Spleen (tissue), 11 donors: ENCODE results near the gene SPNS2. TPM values are rescaled to one million over a fixed set of nuclear protein-coding genes. Genes with fewer than 3 reads are reported as not detected.

Source experiments
- DNase-seq: peaks from one replicate; pipeline ENCODE4 v3.0.0-alpha.2; 2020
- H3K27ac ChIP-seq, 8 donors: fragments of 200-600 bp; sonication (generic) in 7 of 8; 1 replicate in 4 of 8; 2 replicates in 4 of 8; pipeline versions ENCODE4 v1.5.0 to v1.8.0; 2016 to 2021; ENCODE audit warnings: inconsistent platforms in 4 of 8, mild to moderate bottlenecking in 4 of 8, moderate library complexity in 1 of 8
- H3K27me3 ChIP-seq, 7 donors: fragments of 200-600 bp; sonication (generic) in 6 of 7; replicated peaks in 1 of 7; 1 replicate in 4 of 7; 2 replicates in 3 of 7; pipeline versions ENCODE4 v1.5.0 to v1.8.0; 2016 to 2021; ENCODE audit warnings: inconsistent platforms in 3 of 7, mild to moderate bottlenecking in 1 of 7
- H3K36me3 ChIP-seq, 6 donors: fragments of 200-600 bp; sonication (generic) in 5 of 6; 1 replicate in 4 of 6; 2 replicates in 2 of 6; pipeline versions ENCODE4 v1.5.0 to v1.8.0; 2016 to 2021; ENCODE audit warnings: inconsistent platforms in 2 of 6
- H3K4me1 ChIP-seq, 6 donors: fragments of 200-600 bp; sonication (generic) in 5 of 6; 1 replicate in 3 of 6; 2 replicates in 3 of 6; pipeline versions ENCODE4 v1.5.0 to v1.8.0; 2016 to 2021; ENCODE audit warnings: inconsistent platforms in 3 of 6
- H3K4me3 ChIP-seq, 8 donors: fragments of 200-600 bp; sonication (generic) in 7 of 8; 1 replicate in 4 of 8; 2 replicates in 4 of 8; pipeline versions ENCODE4 v1.5.0 to v1.8.0; 2016 to 2021; ENCODE audit warnings: inconsistent platforms in 4 of 8, mild to moderate bottlenecking in 4 of 8, moderate library complexity in 2 of 8
- H3K9me3 ChIP-seq, 8 donors: fragments of 200-600 bp; sonication (generic) in 7 of 8; 1 replicate in 4 of 8; 2 replicates in 4 of 8; pipeline versions ENCODE4 v1.5.0 to v1.8.0; 2016 to 2021; ENCODE audit warnings: inconsistent platforms in 4 of 8
- CTCF ChIP-seq, 11 experiments: fragments of 200-600 bp in 7 of 11; fragments of 450-650 bp in 4 of 11; sonication (generic) in 4 of 11; IDR thresholded peaks in 8 of 11; conservative IDR thresholded peaks in 3 of 11; 1 replicate in 7 of 11; 2 replicates in 4 of 11; pipeline versions ENCODE4 v1.4.0 to v1.8.0; 2016 to 2021; ENCODE audit warnings: antibody characterized with exemption in 11 of 11, inconsistent platforms in 4 of 11, mild to moderate bottlenecking in 1 of 11
- POLR2A ChIP-seq, 3 donors: fragments of 450-650 bp; IDR thresholded peaks; one replicate each; pipeline ENCODE4 v1.5.1; 2017; ENCODE audit warnings: antibody characterized with exemption in 3 of 3, mild to moderate bottlenecking in 1 of 3
- POLR2AphosphoS5 ChIP-seq, 3 donors: sonication (generic); formaldehyde crosslinking; IDR thresholded peaks; one replicate each; pipeline ENCODE4 v1.5.1; 2017; ENCODE audit warnings: antibody characterized with exemption in 3 of 3
- WGBS, 5 donors: extraction: QIAGEN DNeasy Blood & Tissue Kit in 3 of 5; methylation state at CpG; one replicate each; pipeline versions ENCODE4 v1.1.5 to v1.1.7; 2013 to 2018; 5-methylcytosine and 5-hydroxymethylcytosine counted together
- intact Hi-C: fragments of 100-400 bp; cut with DNase I; formaldehyde crosslinking; loops from one replicate; pipeline ENCODE4 v1.15.0; 2023; ENCODE audit warnings: low total_unique reads
- polyA plus RNA-seq, 3 donors: library from polyadenylated mRNA; stranded (reverse); fragments of 200-250 nt; gene quantifications; one replicate each; pipeline ENCODE4 v1.2.1, GENCODE V29; 2013
- total RNA-seq, 7 donors: library from RNA; depleted of rRNA in 3 of 7; stranded (reverse); fragments of >200 nt in 3 of 7; fragmentation: NEBNext Ultra II Directional in 4 of 7; extraction: Animal tissue kit (Norgen Biotek cat#: 25700) in 4 of 7; gene quantifications; one replicate each; pipeline versions ENCODE4 v1.1.0 to v1.2.1, GENCODE V29; 2016 to 2021
- donor health status: healthy with polysubstance abuse.
- donor health status: DM: no; HTN: no; CAD: no; lungs with moderate emphysema.
- donor health status: DM: no; HTN: no; CAD: no.
- donor health status: Bipolar disorder and iron deficiency.
- donor health status: healthy.
- donor health status: DM: no; HTN: no; CAD: no.
- donor health status: DM: yes; HTN: yes; CAD: no.

Gene SPNS2
- total and polyA plus RNA-seq, 10 donors, result 8.1 to 53.5 (median 22.9) TPM

GRCh38 chr17:4487820-4488716, 10.6 kb upstream of the SPNS2 start:
- H3K27me3 ChIP-seq, result no peaks in the 10 kb centered on the region
- no peaks in the 10 kb centered on the region for H3K9me3 ChIP-seq
- TF ChIP-seq POLR2AphosphoS5 (IDR thresholded peaks at IDR 0.05) (no peak), POLR2A (IDR thresholded peaks at IDR 0.05) (no peak), CTCF (IDR thresholded peaks at IDR 0.05 in 8 of 11, conservative IDR thresholded peaks at IDR 0.05 in 3 of 11) (no peak)
- H3K36me3 ChIP-seq, result no peaks in the 10 kb centered on the region
- H3K4me3 ChIP-seq, result no peak overlapping the region
- no peak for DNase-seq
- H3K27ac ChIP-seq, result peak overlapping the region in 3 of 8 donors; percentile 13 to 33 (median 25)
- WGBS, 5 donors, result 60 to 78% (median 67%) methylated on average over 12 to 24 of the region's 24 CpGs
- intact Hi-C loops, result no loop called here
- H3K4me1 ChIP-seq, result peaks cover 11 to 79% (median 38%) of the 10 kb centered on the region in 6 donors

- H3K27ac ChIP-seq, result no peak overlapping the region
- no peak overlapping the region for H3K4me3 ChIP-seq
- WGBS, 5 donors, result 83 to 93% (median 88%) methylated on average over 10 to 15 of the region's 15 CpGs
- no peak for DNase-seq
- no peaks in the 10 kb centered on the region for H3K36me3 ChIP-seq
- TF ChIP-seq POLR2AphosphoS5 (IDR thresholded peaks at IDR 0.05) (no peak), POLR2A (IDR thresholded peaks at IDR 0.05) (no peak), CTCF (IDR thresholded peaks at IDR 0.05 in 8 of 11, conservative IDR thresholded peaks at IDR 0.05 in 3 of 11) (no peak)
- H3K27me3 ChIP-seq, result no peaks in the 10 kb centered on the region
- intact Hi-C loops, result no loop called here
- peaks cover 11 to 75% (median 41%) of the 10 kb centered on the region in 6 donors for H3K4me1 ChIP-seq
- H3K9me3 ChIP-seq, result no peaks in the 10 kb centered on the region
Measured at GRCh38 chr17:4488989-4489595, 9.6 kb upstream of the SPNS2 start.

- Histone ChIP-seq H3K27me3 (no peaks in the 10 kb centered on the region), H3K36me3 (no peaks in the 10 kb centered on the region), H3K4me3 (no peak overlapping the region), H3K4me1 (peaks cover 11 to 66% (median 39%) of the 10 kb centered on the region in 6 donors), H3K27ac (no peak overlapping the region), H3K9me3 (no peaks in the 10 kb centered on the region)
- intact Hi-C loops, result no loop called here
- no peak for DNase-seq
- 78 to 92% (median 82%) methylated on average over 9 of the region's 9 CpGs for WGBS, 5 donors
- TF ChIP-seq CTCF (IDR thresholded peaks at IDR 0.05 in 8 of 11, conservative IDR thresholded peaks at IDR 0.05 in 3 of 11), result no peak
- no peak for TF ChIP-seq POLR2A (IDR thresholded peaks at IDR 0.05)
- no peak for TF ChIP-seq POLR2AphosphoS5 (IDR thresholded peaks at IDR 0.05)
Measured at GRCh38 chr17:4490109-4490591, 8.5 kb upstream of the SPNS2 start.

- Histone ChIP-seq H3K27ac (no peak overlapping the region), H3K4me3 (no peak overlapping the region)
Measured at GRCh38 chr17:4490637-4491061, 8.0 kb upstream of the SPNS2 start.

More at GRCh38 chr17:4490637-4491061, 8.0 kb upstream of the SPNS2 start:
- Histone ChIP-seq H3K4me1 (peaks cover 11 to 61% (median 34%) of the 10 kb centered on the region in 6 donors), H3K36me3 (no peaks in the 10 kb centered on the region), H3K9me3 (no peaks in the 10 kb centered on the region), H3K27me3 (no peaks in the 10 kb centered on the region)
- no peak for TF ChIP-seq POLR2AphosphoS5 (IDR thresholded peaks at IDR 0.05)
- TF ChIP-seq POLR2A (IDR thresholded peaks at IDR 0.05), result no peak
- TF ChIP-seq CTCF (IDR thresholded peaks at IDR 0.05 in 8 of 11, conservative IDR thresholded peaks at IDR 0.05 in 3 of 11), result no peak
- whole genome bisulfite sequencing, 5 donors, result 76 to 92% (median 88%) methylated on average over 7 of the region's 7 CpGs
- DNase-seq, result no peak
- intact Hi-C loops, result no loop called here
